Heart right ventricle (tissue), 16 donors: ENCODE results near the gene DIAPH1. TPM values are rescaled to one million over a fixed set of nuclear protein-coding genes. Genes with fewer than 3 reads are reported as not detected.
A peak's percentile ranks its signal among the peaks of the same experiment; 100 is the strongest.

Experiments used
- ATAC-seq, 8 donors: fragments of 200-7000 bp; cut with Tn5 transposase; one replicate each; pipeline ENCODE4 v1.9.1; 2020; ENCODE audit warnings: mild to moderate bottlenecking in 8 of 8, moderate library complexity in 8 of 8, moderate number of reproducible peaks in 1 of 8
- DNase-seq, 2 donors: peaks; one replicate each; pipeline ENCODE4 v3.0.0-alpha.2; 2020
- H3K27ac ChIP-seq, 10 donors: fragments of 200-600 bp; sonication (generic) in 2 of 10; one replicate each; pipeline versions ENCODE4 v1.5.0 to v1.8.0; 2020 to 2022; ENCODE audit warnings: mild to moderate bottlenecking in 3 of 10
- H3K27me3 ChIP-seq, 7 donors: fragments of 200-600 bp; one replicate each; pipeline ENCODE4 v1.8.0; 2021 to 2022; ENCODE audit warnings: mild to moderate bottlenecking in 2 of 7
- H3K36me3 ChIP-seq, 9 donors: fragments of 200-600 bp; sonication (generic) in 1 of 9; one replicate each; pipeline versions ENCODE4 v1.5.0 to v1.8.0; 2020 to 2022; ENCODE audit warnings: mild to moderate bottlenecking in 2 of 9
- H3K4me1 ChIP-seq, 9 donors: fragments of 200-600 bp; sonication (generic) in 1 of 9; one replicate each; pipeline versions ENCODE4 v1.5.0 to v1.8.0; 2020 to 2022; ENCODE audit warnings: mild to moderate bottlenecking in 4 of 9
- H3K4me3 ChIP-seq, 10 donors: fragments of 200-600 bp; sonication (generic) in 2 of 10; one replicate each; pipeline versions ENCODE4 v1.5.0 to v1.8.0; 2020 to 2022; ENCODE audit warnings: mild to moderate bottlenecking in 7 of 10, moderate library complexity in 2 of 10
- H3K9me3 ChIP-seq, 11 donors: fragments of 200-600 bp in 10 of 11; sonication (generic) in 2 of 11; one replicate each; pipeline versions ENCODE4 v1.5.0 to v1.8.0; 2013 to 2022; ENCODE audit warnings: mild to moderate bottlenecking in 2 of 11, control low read depth in 1 of 11, moderate library complexity in 1 of 11
- WGBS, 2 donors: extraction: QIAGEN DNeasy Blood & Tissue Kit; methylation state at CpG; one replicate each; pipeline ENCODE4 v1.1.7; 2013; ENCODE audit warnings: inconsistent platforms in 1 of 2; 5-methylcytosine and 5-hydroxymethylcytosine counted together
- intact Hi-C, 10 donors: fragments of 100-400 bp; cut with DNase I; formaldehyde crosslinking; loops; one replicate each; pipeline versions ENCODE4 v1.11.1 to v1.14.2; 2022
- polyA plus RNA-seq, 2 donors: library from polyadenylated mRNA; stranded (reverse); fragments of 200-250 nt; gene quantifications; one replicate each; pipeline ENCODE4 v1.2.3, GENCODE V29; 2013
- total RNA-seq, 10 donors: library from RNA; stranded (reverse); fragmentation: NEBNext Ultra II Directional in 3 of 10; extraction: Animal tissue kit (Norgen Biotek cat#: 25700) in 3 of 10; gene quantifications; one replicate each; pipeline versions ENCODE4 v1.2.1 to v1.2.4, GENCODE V29; 2021 to 2023
- TF ChIP-seq, protein P1 (sequence below), 9 donors: fragments of 200-600 bp; sonication (generic) in 2 of 9; IDR thresholded peaks; one replicate each; pipeline versions ENCODE4 v1.5.0 to v1.8.0; 2021 to 2022; ENCODE audit warnings: antibody characterized with exemption in 9 of 9, mild to moderate bottlenecking in 5 of 9, moderate library complexity in 1 of 9
- donor health status: Arrhythmogenic right ventricular cardiomyopathy.
- donor health status: ischemic (EF 13 %, LVEDD 7.1; RV severe dilation, severe dysfunction).
- donor health status: healthy with polysubstance abuse.
- donor health status: DM: no; HTN: yes; CAD: no.
- donor health status: DM: no; HTN: no; CAD: no.
- donor health status: ischemic (EF 25% LVEDD 6.9; RV normal size, moderate dysfunction).
- donor health status: ischemic (EF 25% LVEDD 5.7; RV mildly dilated, moderate dysfunction).
- donor health status: healthy.
- donor health status: DM: yes; HTN: yes; CAD: no.
- donor health status: Ischemic cardiomyopathy.
- donor health status: ischemic (EF 35%, LVEDD 5.7; RV mildly dilated, moderate dysfunction).
- donor health status: nonischemic (EF 11% LVEDD 7.7; RV severe dilation, severe dysfunction).
- donor health status: DM: yes; HTN: yes; CAD: no.
- donor health status: PGD.
- donor health status: ischemic (EF 29% LVEDD 5.4; RV normal size, mild dysfunction).
- donor health status: nonischemic (EF 23%, LVEDD 6.1; RV moderate dilation, normal function).

DIAPH1 gene
- total and polyA plus RNA-seq, 12 donors, result 27.3 to 93.2 (median 45.6) TPM

DNA sequence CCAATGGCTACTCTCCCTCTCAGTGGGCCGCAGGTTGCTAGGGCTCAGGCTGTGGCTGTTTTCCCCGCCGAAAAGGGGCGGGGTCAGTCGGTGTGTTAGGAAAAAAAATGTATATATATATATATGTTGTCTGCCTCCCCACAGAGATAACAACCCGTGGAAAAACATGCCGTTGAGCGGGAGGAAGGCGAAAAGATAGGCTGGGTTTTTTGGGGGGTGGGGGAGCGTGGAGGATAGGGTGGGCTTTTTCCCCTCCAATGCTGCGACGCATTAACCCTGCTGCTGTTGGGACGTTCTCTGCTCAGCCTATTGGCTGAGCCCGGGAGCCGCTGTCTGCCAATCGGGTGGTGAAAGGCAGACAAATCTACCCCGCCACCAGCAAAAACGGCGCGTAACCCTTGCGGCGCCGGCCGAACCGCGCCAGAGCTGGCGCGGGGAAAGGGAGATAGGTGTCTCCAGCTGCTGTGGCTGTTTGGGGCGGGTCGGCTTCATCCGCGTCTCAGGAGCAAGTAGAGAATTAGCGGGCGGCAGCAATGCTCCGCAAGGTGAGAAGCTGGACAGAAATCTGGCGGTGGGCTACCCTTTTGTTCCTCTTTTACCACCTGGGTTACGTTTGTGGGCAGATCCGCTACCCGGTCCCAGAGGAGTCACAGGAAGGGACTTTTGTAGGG, 134.0 kb downstream of the DIAPH1 start, which contains the start of gene PCDHGC4:
Gene PCDHGC4, plus strand, starts transcription at position 390 of the 671 bp plus-strand sequence. Its CDS starts 144 bp downstream, at position 534.
- H3K27me3 ChIP-seq, result peaks cover 0 to 38% (median 0%) of the 10 kb centered on the region in 7 donors
- TF ChIP-seq, protein P1, sequence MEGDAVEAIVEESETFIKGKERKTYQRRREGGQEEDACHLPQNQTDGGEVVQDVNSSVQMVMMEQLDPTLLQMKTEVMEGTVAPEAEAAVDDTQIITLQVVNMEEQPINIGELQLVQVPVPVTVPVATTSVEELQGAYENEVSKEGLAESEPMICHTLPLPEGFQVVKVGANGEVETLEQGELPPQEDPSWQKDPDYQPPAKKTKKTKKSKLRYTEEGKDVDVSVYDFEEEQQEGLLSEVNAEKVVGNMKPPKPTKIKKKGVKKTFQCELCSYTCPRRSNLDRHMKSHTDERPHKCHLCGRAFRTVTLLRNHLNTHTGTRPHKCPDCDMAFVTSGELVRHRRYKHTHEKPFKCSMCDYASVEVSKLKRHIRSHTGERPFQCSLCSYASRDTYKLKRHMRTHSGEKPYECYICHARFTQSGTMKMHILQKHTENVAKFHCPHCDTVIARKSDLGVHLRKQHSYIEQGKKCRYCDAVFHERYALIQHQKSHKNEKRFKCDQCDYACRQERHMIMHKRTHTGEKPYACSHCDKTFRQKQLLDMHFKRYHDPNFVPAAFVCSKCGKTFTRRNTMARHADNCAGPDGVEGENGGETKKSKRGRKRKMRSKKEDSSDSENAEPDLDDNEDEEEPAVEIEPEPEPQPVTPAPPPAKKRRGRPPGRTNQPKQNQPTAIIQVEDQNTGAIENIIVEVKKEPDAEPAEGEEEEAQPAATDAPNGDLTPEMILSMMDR (IDR thresholded peaks at IDR 0.05), result no peak
- no peaks in the 10 kb centered on the region for H3K9me3 ChIP-seq
- peaks cover under 1 to 96% (median 44%) of the 10 kb centered on the region in 9 donors for H3K4me1 ChIP-seq
- peaks cover 0 to 33% (median 6%) of the 10 kb centered on the region in 9 donors for H3K36me3 ChIP-seq
- H3K4me3 ChIP-seq, result peak within 1 kb of the TSS in 9 of 10 donors; percentile 18 to 48 (median 45)
- ATAC-seq (peak in 5 of 8 donors; percentile 9 to 54 (median 35)), DNase-seq (no peak)
- 12 to 15% methylated on average over 39 of the region's 39 CpGs for WGBS, 2 donors
- peak within 1 kb of the TSS in 2 of 10 donors; percentile 4 to 31 for H3K27ac ChIP-seq
- intact Hi-C loops, result no loop called here

DNA sequence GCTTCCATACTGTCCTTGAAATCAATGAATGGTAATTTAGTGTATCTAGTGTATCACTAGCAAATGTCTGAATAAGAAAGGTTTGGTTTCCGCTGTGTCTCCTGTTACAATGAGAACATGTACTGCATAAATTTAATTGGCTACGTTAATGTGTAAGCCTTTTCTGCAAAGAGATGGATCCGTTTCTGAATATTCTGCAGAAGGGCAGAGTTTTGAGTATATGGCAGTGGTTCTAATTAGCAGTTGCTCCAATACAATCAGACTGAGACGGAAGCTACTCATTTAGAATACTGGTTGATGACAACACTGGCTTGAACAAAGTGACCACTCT, 134.5 kb downstream of the DIAPH1 start:
- TF ChIP-seq, protein P1 (IDR thresholded peaks at IDR 0.05), result no peak
- Histone ChIP-seq H3K9me3 (no peaks in the 10 kb centered on the region), H3K27ac (peak overlapping the region in 1 of 10 donors; percentile 31), H3K36me3 (peaks cover 0 to 28% (median 5%) of the 10 kb centered on the region in 9 donors), H3K4me1 (peaks cover 5 to 96% (median 49%) of the 10 kb centered on the region in 9 donors), H3K4me3 (peak overlapping the region in 9 of 10 donors; percentile 18 to 48 (median 45)), H3K27me3 (peaks cover 0 to 35% (median 0%) of the 10 kb centered on the region in 7 donors)
- DNase-seq (no peak), ATAC-seq (no peak)
- WGBS, 2 donors, result 27 to 28% methylated on average over 4 of the region's 4 CpGs
- intact Hi-C loops, result no loop called here

DNA sequence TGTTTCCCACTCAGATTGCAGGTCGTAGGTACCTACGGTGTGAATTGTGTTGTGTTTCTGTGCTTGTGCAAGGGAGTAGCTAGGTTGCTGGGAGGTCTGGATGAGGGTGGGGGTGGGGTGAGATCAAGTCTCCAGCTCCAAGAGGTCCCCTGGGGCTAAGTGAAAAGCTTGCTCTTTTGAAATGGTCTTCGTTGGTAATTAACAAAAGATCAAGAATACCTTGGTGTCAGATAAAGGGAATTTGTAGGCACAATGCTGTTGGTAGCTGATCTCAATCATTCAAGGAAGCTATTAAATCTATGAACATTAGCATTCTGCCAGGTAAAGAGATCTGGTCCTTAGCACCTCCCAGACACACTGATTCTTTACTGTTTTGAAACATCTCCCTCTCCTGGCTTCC, 134.9 kb downstream of the DIAPH1 start:
- no peak for ATAC-seq
- peaks cover 0 to 38% (median 0%) of the 10 kb centered on the region in 7 donors for H3K27me3 ChIP-seq
- H3K9me3 ChIP-seq, result no peaks in the 10 kb centered on the region
- peak overlapping the region in 2 of 10 donors; percentile 48 for H3K4me3 ChIP-seq
- H3K27ac ChIP-seq, result peak overlapping the region in 1 of 10 donors; percentile 31
- DNase-seq, result no peak
- H3K4me1 ChIP-seq, result peaks cover 7 to 97% (median 52%) of the 10 kb centered on the region in 9 donors
- peaks cover 0 to 26% (median 5%) of the 10 kb centered on the region in 9 donors for H3K36me3 ChIP-seq
- TF ChIP-seq, protein P1 (IDR thresholded peaks at IDR 0.05), result no peak
- WGBS, 2 donors, result 59 to 67% methylated on average over 3 of the region's 3 CpGs
- intact Hi-C loops, result no loop called here

DNA sequence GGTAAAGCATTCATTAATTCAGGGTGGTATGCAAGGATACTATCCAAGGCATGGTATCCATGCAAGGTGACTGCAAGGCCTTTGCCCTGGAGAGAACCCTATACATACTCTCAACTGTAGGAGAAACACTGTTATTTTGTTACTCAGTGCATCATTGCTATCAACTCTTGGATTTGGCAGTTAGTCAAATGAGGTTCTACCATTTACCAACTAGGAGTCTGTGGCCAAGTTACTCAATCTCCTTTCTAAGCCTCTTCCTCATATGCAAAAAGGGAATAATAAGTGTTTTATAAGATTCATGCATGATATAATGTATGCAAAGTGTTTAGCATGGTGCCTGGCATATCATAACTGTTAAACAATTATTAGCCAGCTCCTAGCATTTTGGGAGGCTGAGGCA, 139.0 kb downstream of the DIAPH1 start:
- Histone ChIP-seq H3K4me1 (peaks cover 7 to 92% (median 69%) of the 10 kb centered on the region in 9 donors), H3K4me3 (peak overlapping the region in 6 of 10 donors; percentile 9 to 80 (median 66))

More for the DNA sequence above, 139.0 kb downstream of the DIAPH1 start:
- no peak overlapping the region for H3K27ac ChIP-seq
- peaks cover 0 to 14% (median 0%) of the 10 kb centered on the region in 9 donors for H3K36me3 ChIP-seq
- peaks cover 0 to 63% (median 0%) of the 10 kb centered on the region in 7 donors for H3K27me3 ChIP-seq
- ATAC-seq, result no peak
- no peak for DNase-seq
- intact Hi-C loops, result loop anchor here in 6 of 10 donors (5.0 kb wide), 3 partner anchors 33 to 43 kb away; no protein-coding TSS in a partner anchor
- TF ChIP-seq, protein P1 (IDR thresholded peaks at IDR 0.05), result no peak
- no peaks in the 10 kb centered on the region for H3K9me3 ChIP-seq
